ENCODE measurements around the gene ZNF644.
"Not testable (repeated sequence)": the region's sequence is repeated elsewhere in the genome, so short reads cannot be mapped to it uniquely, and the experiment has no call there.

The ZNF644 gene

DNA sequence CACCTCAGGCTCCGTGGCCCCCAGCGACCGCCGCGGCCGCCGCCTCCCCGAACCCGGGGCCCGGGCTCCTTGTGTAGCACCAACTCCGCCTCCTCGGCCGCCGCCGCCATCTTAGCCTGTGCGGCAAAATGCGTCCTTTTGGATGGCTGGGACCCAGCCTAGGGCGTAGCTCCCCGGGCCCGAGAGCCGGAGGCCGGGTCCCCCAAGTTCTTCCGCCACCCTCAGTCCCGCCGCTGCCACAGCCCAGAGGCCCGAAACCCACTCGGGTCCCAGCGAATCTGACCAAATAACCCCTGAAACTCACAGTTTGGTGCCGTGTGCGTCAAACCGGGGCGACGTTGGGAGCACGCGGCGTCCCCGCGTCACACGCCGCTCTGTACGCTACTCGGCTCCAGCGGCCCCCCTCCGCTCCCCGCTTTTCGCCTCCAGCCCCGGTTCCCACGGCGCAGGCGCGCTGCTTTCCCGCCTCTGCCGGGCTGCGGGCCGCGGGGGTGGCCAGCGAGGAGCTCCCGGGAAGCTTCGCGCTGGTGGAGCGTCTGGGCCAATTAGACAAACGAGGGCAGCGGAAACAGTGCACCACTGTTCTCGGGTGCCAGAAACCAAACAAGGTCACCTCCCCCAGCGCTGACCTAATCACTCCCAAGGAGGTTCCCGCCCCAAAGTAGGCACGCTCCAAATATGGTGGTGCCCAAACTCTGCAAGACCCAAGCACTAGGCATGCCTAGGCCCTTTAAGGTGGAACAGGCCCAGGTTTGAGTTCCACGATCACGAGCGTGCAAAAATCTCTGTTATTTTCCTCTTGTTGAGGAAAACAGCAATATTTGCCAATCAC, at the start of gene ZNF644:
Gene ZNF644 (minus strand): TSS at position 350 of the 832 bp plus-strand sequence. CDS start 39,682 bp downstream, outside the sequence.
- peak; percentile 80 for DNase-seq

DNA sequence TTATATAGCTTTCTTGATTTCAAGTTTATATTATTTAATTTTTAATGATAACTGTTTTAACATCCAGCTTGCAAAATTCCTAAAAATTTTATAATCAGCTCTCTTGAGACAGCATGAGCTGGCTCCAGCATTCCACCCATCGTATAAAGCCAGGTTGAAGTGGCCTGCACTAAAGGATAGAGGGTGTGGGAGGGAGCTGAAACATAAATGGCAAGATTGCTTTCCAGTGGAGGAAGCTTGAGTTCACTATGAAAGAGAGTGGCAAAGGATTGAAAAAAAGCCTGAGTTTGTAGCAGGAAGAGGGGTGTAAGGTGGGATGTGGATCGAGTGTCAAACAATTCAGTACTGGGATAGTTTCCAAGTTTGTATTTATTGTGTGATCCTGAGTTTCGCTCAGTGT, 48.5 kb upstream of the ZNF644 start:
- DNase-seq = no peak

DNA sequence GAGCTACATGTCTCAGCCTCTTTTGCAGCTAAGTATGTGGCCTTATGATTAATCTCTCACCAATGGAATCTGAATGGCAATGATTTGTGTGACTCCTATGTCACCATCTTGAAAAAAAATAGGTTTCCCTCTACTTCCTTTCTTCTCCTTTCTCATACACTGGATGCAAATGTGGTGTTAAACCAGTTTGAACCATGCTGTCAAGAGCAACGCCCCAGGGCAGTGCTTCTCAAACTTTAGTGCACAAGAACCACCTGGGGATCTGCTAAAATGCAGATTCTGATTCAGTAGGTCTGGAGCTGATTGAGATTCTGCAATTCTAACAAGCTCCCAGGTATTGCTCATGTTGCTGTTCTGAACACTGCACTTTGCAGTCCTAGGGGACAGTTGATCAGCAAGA, 44.7 kb upstream of the ZNF644 start:
- DNase-seq = no peak

DNA sequence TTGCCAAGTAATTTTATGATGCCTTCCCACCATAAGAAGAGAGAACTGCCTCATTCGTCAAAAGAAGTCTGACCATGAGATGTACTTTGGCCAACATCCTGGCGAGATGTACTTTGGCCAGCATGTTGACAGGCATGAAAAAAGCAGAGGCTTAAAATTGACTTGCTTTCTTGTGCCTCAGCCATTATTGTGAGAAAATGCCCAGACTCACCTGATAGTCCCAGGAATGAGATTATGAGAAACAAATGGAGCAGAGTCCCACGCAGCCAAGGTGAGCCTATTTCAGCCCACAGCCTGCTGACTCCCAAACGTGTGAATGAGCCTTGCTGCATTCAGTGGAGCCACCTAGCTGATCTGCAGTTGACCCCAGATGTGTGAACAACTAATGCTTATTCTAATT, 43.5 kb upstream of the ZNF644 start:
- no peak for DNase-seq

DNA sequence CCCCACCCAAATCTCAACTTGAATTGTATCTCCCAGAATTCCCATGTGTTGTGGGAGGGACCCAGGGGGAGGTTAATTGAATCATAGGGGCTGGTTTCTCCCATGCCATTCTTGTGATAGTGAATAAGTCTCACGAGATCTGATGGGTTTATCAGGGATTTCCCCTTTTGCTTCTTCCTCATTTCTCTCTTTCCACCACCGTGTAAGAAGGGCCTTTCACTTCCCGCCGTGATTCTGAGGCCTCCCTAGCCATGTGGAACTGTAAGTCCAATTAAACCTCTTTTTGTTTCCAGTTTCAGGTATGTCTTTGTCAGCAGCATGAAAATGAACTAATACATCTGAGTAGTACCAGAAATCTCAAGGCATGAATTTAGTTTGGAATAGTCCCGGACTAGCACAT, 41.6 kb upstream of the ZNF644 start:
- not testable (repeated sequence) for DNase-seq

DNA sequence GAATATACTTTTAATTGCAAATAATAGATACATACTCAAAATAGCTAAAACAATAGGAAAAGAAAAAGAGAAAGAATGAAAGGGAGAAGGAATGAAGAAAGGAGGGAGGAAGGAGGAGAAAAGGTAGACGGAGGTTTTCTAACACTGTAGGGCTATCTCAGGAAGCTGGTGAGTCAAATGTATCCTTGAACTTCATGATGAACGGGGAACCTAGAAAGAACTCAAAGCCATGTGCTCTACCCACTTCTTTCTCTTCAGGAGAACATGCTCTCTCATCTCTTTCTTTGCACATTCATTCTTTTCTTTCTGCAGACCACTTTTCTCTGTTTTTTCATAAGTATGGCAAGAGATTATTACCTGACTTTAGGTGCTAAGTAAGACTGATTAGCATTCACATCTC, 37.3 kb upstream of the ZNF644 start:
- no peak for DNase-seq

DNA sequence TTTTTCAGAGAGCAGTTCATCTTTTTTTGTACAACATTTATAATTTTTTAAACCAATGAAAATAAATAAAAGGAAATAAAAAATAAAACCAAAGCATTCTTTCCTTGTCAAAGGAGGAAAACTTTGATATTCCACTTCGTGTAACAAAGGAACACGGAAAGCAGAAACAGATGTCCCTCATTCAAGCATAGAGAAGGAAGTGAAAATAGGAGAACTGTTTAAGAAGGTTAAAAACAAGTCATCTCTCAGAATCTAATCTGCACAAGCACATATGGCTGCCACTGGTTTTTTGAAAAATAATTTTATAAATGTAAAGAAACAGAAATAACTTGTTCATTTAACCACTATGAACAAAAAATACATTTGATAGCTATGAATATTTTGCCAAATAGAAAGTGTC, 35.9 kb upstream of the ZNF644 start:
- no peak for DNase-seq

DNA sequence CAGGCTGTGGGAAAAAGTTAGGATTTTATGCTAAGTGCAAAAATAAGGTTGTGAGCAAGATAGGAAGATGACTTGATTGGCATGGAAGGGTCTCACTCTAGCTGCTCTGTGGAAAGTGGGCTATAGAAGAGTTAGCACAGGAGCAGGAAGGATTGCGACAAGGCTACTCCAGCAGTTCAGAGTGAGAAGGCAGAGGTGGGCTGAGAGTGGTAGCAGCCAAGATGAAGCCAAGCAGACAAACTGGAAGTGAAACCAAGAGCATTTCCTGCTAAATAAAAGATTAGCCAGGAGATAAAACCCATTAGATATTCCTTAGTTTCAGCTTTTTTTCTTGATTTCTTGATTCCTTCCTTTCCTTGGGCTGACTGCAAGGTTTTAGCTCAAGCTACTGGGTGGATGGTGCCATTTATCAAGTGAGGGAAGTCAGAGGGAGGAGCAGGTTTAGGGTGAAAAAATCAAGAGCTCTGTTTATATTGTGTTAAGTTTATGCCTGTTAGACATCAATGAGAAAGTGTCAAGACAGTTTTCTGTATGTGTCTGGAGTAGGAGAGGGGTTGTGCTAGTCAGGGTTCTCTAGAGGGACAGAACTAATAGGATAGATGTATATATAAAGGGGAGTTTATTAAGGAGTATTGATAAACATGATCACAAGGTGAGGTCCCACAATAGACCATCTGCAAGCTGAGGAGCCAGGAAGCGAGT, 33.1 kb upstream of the ZNF644 start:
- no peak for DNase-seq

DNA sequence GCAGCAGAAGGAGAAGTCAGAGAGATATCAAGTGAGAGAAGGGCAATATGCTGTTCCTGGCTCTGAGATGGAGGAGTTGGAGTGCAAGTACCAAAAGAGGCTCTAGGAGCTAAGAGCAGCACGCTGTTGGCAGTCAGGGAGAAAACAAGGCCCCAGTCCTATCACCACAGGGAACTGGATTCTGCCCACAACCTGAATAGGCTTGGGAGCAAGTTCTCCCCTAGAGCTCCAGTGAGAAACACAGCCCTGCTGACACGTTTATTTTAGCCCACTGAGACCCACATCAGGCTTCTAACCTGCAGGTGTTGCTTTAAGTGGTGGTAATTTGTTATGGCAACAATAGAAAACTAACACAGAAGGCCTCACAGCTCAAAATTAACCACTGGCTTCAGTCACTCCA, 31.8 kb upstream of the ZNF644 start:
- no peak for DNase-seq

DNA sequence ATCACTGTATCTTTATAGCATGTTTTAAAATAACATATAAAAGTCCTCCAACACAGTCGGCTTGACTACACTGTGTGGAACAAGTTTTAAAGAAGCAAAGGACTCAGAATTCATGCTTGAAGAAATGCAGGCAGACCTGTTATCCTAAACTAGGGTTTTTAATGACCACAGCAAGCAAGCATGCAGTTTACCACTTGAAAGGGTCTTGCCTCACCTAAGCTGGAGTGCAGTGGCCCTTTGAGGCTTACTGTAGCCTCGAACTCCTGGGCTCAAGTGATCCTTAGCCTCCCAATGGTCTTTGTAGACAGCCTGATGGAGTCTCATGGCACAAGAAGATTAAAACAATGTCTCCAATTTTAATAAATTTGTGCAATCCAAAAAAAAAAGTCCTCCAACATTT, 27.7 kb upstream of the ZNF644 start:
- DNase-seq = not testable (repeated sequence)

DNA sequence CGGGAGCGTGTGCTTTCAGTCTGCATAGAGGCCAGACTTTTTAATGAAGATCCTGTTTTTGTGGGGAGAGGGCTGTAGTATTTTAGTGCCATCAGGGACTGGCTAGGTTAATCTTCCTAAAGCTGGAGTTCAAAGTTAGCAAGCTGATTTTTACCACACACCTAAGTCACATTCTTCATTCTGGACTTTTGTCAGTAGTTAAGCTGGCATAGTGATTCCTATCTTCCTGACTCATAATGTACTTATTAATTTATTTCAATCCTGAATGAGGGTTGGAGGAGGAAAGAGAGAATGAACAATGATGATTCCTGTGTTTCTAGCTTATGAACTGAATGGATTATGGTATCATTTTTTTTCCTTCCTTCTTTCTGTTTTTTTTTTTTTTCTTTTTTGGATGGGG, 24.9 kb upstream of the ZNF644 start:
- DNase-seq = no peak

DNA sequence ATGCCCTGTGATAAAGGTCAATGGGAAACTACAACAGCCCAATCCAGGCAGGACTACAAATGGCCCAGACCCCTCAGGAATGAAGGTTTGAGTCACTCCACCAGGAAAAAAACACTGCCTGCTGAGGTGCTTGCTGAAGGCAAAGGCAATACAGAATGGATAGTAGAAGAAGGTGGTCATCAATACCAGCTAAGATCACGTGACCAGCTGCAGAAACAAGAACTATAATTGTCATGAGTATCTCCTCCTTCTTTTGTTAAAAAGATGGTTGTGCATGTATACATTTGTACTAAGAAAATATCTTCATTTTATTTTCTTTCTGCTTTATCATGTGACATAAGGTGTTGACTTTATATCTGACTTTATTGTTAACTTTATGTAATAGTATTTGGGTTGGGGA, 23.4 kb upstream of the ZNF644 start:
- no peak for DNase-seq

DNA sequence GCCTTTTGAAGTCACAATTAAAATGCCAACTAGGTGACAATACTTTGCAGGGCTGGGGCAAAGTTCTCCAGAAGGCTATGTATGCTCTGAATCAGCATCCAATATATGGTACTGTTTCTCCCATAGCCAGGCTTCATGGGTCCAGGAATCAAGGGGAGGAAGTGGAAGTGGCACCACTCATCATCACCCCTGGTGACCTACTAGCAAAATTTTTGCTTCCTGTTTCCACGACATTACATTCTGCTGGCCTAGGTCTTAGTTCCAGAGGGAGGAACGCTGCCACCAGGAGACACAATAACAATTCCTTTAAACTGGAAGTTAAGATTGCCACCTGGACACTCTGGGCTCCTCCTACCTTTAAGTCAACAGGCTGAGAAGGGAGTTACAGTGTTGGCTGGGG, 22.9 kb upstream of the ZNF644 start:
- not testable (repeated sequence) for DNase-seq

DNA sequence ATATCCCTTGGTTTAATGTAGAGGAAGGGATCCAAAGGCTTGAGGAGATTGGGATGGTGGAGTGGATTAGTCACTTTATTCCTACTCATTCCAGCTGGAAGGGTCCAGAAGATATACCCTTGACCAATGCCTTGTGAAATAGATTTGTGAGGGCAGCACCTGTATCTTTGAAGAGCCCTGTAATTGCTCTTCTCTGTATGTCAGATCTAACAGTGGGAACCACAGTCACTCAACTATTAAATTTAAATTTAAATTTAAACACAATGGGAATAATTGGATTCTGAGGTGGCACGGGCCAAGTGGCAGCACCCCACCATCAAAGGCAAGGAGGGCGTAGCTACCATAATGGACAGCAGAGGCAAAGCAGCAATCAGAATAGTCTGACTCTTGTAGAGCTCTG, 20.5 kb upstream of the ZNF644 start:
- DNase-seq = not testable (repeated sequence)

DNA sequence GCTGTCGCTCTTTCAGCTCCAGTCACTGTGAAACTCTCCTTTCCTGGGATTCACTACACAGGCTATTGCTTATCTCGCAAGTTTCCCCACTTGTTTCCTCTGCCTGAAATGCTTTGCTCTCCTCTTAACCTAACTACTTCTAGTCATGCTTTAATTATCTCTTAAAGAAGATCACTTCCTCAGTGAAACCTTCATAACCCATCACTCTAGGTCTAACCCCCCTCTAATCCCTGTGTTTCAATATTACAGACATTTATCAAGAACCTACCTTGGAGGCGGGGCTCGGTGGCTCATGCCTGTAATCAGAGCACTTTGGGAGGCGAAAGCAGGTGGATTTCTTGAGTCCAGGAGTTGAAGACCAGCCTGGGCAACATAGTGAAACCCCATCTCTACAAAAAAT, 16.7 kb upstream of the ZNF644 start:
- no peak for DNase-seq

DNA sequence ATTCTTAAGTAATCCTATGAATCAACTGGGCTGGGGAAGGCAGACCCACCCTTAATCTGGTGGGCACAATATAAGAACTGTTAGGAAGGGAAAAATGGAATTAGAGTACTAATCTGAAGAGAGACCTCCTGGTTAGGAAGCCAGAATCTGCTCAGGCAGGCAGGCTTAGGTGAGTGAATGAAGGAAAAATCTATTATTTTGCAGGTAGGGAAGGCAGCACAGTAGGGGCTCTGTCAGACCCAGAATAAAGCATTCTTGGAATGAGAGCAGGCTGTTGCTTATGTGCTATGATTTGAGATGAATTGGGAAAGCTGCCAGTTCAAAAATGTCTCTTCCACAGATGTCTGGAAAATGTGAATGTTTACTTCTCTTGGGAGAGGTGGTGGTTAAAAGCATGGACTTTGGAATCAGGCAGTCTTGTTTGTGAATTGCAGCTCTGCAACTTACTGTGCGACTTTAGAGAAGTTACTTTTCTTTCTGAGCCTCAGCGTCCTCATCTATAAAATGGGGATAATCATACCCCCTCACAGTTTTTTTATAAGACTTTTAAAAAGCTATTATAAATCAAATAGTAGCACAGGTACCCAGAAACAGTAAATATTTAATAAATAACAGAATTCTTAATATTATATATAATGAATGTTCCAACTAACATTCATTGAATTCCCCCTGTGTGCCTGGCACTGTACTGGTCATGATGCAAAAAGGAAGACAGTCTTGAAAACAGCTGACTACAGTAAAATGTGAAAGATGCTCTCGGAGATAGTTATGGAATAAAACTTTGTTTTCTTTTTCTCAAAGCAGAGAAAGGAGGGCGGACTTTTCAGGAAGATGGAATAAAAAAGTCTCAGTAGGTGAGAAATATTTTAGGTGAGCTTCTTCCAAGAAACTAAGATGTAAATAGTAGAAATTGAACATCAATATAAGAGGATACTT, 15.3 kb upstream of the ZNF644 start:
- DNase-seq = no peak

DNA sequence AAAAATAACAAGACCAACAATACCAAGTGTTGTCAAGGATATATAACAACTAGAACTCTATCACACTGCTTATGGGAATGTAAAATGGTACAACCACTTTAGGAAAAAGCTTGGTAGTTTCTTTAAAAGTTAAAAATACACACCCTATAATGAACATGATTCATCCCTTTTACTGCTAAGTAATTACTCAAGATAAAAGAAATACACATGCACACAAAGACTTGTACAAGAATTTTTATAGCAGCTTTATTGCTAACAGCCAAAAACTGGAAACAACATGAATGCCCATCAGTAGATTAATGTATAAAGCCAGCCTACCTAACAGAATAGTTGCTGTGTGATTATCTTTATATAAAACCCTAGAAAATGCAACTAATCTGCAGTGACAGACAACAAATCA, 10.5 kb upstream of the ZNF644 start:
- DNase-seq = no peak

DNA sequence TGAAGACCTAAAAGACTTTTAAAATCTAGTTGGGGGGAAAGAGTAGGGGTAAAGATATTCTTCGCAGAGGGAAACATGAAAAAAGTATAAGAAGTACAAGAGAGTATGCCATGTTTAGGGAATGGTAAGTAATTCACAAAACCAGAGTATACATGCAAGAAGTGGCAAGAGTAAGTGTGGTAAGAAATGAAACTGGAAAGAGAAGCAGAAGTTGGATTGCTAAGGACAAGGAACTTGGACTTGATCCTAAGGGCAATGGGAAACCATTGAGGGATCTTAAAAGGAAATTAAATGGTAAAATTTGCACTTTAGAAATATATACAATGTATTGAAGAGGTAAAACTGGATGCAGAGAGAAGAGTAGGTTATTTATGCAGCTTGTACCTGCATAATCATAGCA, 9.2 kb upstream of the ZNF644 start:
- no peak for DNase-seq

DNA sequence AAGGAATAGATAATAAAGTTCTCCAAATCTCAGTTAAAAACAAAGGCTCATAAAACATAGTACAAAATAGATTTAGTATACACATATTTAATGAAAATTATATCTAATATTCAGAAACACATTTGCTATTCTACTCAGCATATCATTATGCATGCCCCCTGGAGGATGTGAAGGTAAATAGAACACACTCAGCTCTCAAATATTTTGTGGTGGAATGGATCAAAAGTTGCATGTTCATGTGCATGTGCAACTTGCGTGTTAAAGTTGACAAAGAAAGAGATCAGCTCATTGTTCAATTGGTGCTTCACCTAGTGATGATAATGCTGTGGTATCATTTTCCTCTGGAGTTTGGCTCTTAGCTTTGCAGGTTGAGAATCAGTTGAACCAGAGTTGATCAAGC, 4.9 kb upstream of the ZNF644 start:
- no peak for DNase-seq

DNA sequence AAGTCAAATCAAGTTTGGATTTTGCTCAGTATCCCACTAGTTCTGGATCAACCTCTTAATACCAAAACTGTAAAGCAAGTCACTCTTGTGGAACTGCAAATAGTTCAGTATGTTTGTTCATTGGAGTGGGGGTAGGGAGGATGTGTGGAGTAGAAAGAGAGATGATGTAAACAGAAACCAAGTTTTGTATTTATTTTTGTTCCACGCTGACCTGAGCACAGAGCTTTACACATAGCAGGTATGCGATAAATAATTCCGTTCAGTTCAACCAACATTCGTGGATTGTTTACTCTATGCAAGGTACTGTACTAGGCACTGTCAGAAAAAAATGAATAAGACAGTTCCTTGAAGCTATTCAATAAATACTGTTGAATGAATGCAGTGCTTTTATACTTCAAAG, 4.5 kb upstream of the ZNF644 start:
- DNase-seq = no peak

DNA sequence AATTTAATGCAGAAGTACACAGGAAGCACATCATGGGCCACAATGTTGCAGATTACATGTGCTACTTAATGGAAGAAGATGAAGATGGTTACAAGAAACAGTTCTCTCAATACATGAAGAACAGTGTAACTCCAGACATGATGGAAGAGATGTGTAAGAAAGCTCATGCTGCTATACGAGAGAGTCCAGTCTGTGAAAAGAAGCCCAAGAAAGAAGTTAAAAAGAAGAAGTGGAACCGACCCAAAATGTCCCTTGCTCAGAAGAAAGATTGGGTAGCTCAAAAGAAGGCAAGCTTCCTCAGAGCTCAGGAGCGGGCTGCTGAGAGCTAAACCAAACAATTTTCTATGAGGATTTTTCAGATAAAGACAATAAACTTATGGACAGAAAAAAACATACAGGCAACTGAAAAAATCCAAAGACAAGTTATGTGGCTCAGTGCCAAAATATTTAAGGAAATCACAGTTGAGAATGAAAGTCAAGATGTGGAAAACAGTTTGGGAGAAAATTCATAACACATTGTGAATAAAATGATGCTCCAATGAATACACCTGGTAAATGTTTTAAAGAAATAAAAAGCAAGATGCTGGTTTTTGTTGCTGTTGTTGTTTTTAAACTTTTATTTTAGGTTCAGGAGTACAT, 2.8 kb upstream of the ZNF644 start:
- no peak for DNase-seq

DNA sequence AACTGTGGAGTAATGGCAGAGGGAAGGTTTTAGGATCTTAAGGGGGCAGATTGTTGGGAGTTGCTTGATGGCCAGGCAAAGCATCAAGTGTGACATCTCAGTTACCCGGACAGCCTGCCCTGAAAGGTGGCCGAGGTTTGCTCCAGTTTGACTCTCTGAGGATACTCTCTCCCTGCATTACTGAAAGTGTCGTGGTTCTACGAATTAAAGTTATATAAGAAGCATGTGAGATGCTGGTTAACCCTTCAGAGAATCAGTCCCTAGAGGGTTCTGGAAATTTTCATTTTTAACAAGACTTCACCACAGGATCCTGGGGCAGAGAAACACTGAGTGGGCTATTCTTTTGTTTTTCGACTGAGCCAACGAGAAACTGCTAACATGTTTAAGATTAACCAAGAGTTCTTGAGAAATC, 689 bp upstream of the ZNF644 start:
- DNase-seq = no peak
